HepG2 (cell line): ENCODE measurements around the gene ORC1. TPM values are rescaled to one million over a fixed set of nuclear protein-coding genes. Genes with fewer than 3 reads are reported as not detected.
A peak's percentile ranks its signal among the peaks of the same experiment; 100 is the strongest.

Experiments
- AFF4 ChIP-seq: sonication (generic); formaldehyde crosslinking; IDR thresholded peaks from 2 replicates; pipeline ENCODE4 v1.4.0; 2020; ENCODE audit warnings: missing genetic modification reagents
- AHR ChIP-seq: IDR thresholded peaks from 2 replicates; pipeline ENCODE4 v1.6.1; 2018; ENCODE audit warnings: missing genetic modification reagents, missing compliant biosample characterization
- E2F5 ChIP-seq: sonication (generic); formaldehyde crosslinking; conservative IDR thresholded peaks from 2 replicates; pipeline ENCODE4 v1.4.0; 2020; ENCODE audit warnings: missing genetic modification reagents
- HCFC1 ChIP-seq: fragments of 150-350 bp; IDR thresholded peaks from 2 replicates; pipeline ENCODE4 v1.6.1; 2014; ENCODE audit warnings: low read depth, low read length
- KLF16 ChIP-seq, 2 experiments: sonication (generic) in 1 of 2; formaldehyde crosslinking in 1 of 2; IDR thresholded peaks; 2 replicates each; pipeline versions ENCODE4 v1.6.1 to v1.8.0; 2016 to 2023; ENCODE audit warnings: missing genetic modification reagents in 2 of 2, missing compliant biosample characterization in 1 of 2
- NFYB ChIP-seq: sonication (generic); formaldehyde crosslinking; IDR thresholded peaks from 2 replicates; pipeline ENCODE4 v1.4.0; 2020; ENCODE audit warnings: missing genetic modification reagents
- NR0B2 ChIP-seq: sonication (generic); formaldehyde crosslinking; IDR thresholded peaks from 2 replicates; pipeline ENCODE4 v1.4.0; 2020; ENCODE audit warnings: mild to moderate bottlenecking, missing genetic modification reagents
- NR2F1 ChIP-seq, 2 experiments: fragments of 450-650 bp in 1 of 2; formaldehyde crosslinking in 1 of 2; IDR thresholded peaks; 2 replicates each; pipeline versions ENCODE4 v1.5.0 to v1.6.1; 2016 to 2020; ENCODE audit warnings: mild to moderate bottlenecking in 1 of 2, missing compliant biosample characterization in 1 of 2, missing genetic modification reagents in 1 of 2, moderate library complexity in 1 of 2
- NR2F6 ChIP-seq, 2 experiments: IDR thresholded peaks; 2 replicates each; pipeline ENCODE4 v1.6.1; 2016; ENCODE audit warnings: antibody characterized with exemption in 1 of 2, mild to moderate bottlenecking in 1 of 2
- RBAK ChIP-seq: sonication (generic); formaldehyde crosslinking; IDR thresholded peaks from 2 replicates; pipeline ENCODE4 v1.5.1; 2020; ENCODE audit warnings: mild to moderate bottlenecking, missing genetic modification reagents
- SMAD9 ChIP-seq: sonication (generic); formaldehyde crosslinking; IDR thresholded peaks from 2 replicates; pipeline ENCODE4 v1.5.1; 2020; ENCODE audit warnings: mild to moderate bottlenecking, missing genetic modification reagents
- THYN1 ChIP-seq: sonication (generic); formaldehyde crosslinking; IDR thresholded peaks from 2 replicates; pipeline ENCODE4 v1.8.1; 2023; ENCODE audit warnings: low read depth, mild to moderate bottlenecking, moderate library complexity, missing genetic modification reagents, borderline replicate concordance
- ZBTB37 ChIP-seq: sonication (generic); formaldehyde crosslinking; IDR thresholded peaks from 2 replicates; pipeline ENCODE4 v1.4.0; 2020; ENCODE audit warnings: mild to moderate bottlenecking, missing genetic modification reagents
- ZFP37 ChIP-seq: sonication (generic); formaldehyde crosslinking; IDR thresholded peaks from 2 replicates; pipeline ENCODE4 v1.4.0; 2020; ENCODE audit warnings: missing genetic modification reagents, borderline replicate concordance
- ZNF18 ChIP-seq: sonication (generic); formaldehyde crosslinking; IDR thresholded peaks from 2 replicates; pipeline ENCODE4 v1.8.0; 2022; ENCODE audit warnings: mild to moderate bottlenecking, missing genetic modification reagents; ENCODE audit not compliant: insufficient replicate concordance
- ZNF770 ChIP-seq: sonication (generic); formaldehyde crosslinking; IDR thresholded peaks from 2 replicates; pipeline ENCODE4 v1.5.0; 2020; ENCODE audit warnings: mild to moderate bottlenecking, missing genetic modification reagents
- polyA plus RNA-seq, 8 experiments: library from polyadenylated mRNA; depleted of rRNA in 3 of 8; stranded (reverse) in 7 of 8; unstranded in 1 of 8; fragments of >200 nt; fragmentation: Illumina TruSeq in 4 of 8; extraction: Trizol in 4 of 8; gene quantifications; 2 replicates each; pipeline versions ENCODE4 v1.2.1 to v1.2.3, GENCODE V29; 2011 to 2016; ENCODE audit warnings: low read depth in 4 of 8, missing spikeins in 1 of 8, mixed read lengths in 1 of 8; ENCODE audit not compliant: insufficient read depth in 1 of 8
- total RNA-seq, 5 experiments: library from RNA; depleted of rRNA; stranded (reverse); fragments of >200 nt; fragmentation: Illumina TruSeq; extraction: Trizol; gene quantifications; 2 replicates each; pipeline ENCODE4 v1.2.3, GENCODE V29; 2016; ENCODE audit warnings: low read depth in 1 of 5

Gene ORC1
- total and polyA plus RNA-seq, 2 of the 13 experiments (the other 11 are each of a cell fraction or from before 2014, with no cell fraction given) = 7.0 to 23.5 TPM

GRCh38 chr1:52404116-52404974 is at the start of gene ORC1, which contains the start of gene PRPF38A (continued):
- no peak for TF ChIP-seq ZBTB37 (CRISPR knock-in tag)
- peak; percentile 79 for TF ChIP-seq NR0B2 (CRISPR knock-in tag)
- TF ChIP-seq SMAD9 (CRISPR knock-in tag) = no peak
- TF ChIP-seq HCFC1 = peak; percentile 22; the same call in 1 of the 2 replicates
- TF ChIP-seq NFYB (CRISPR knock-in tag) = peak; percentile 79
- no peak for TF ChIP-seq AHR (CRISPR knock-in tag)
- no peak for TF ChIP-seq NR2F1 (CRISPR knock-in tag; IDR thresholded peaks at IDR 0.05)
- no peak for TF ChIP-seq AFF4 (CRISPR knock-in tag)
- TF ChIP-seq ZNF770 = 0 out of 2 replicates have a peak, but pooled peaks have one; percentile 7
- no peak for TF ChIP-seq NR2F6 (IDR thresholded peaks at IDR 0.05)
- TF ChIP-seq NR2F6 (CRISPR knock-in tag; IDR thresholded peaks at IDR 0.05) = peak; percentile 10; the same call in 1 of the 2 replicates
- no peak for TF ChIP-seq THYN1
- TF ChIP-seq ZNF18 (CRISPR knock-in tag) = no peak
- TF ChIP-seq ZFP37 (CRISPR knock-in tag) = 0 out of 2 replicates have a peak, but pooled peaks have one; percentile 52
- no peak for TF ChIP-seq RBAK (CRISPR knock-in tag)
- peak in 1 of 2 experiments; percentile 62; a peak in 1 of 4 replicates for TF ChIP-seq KLF16 (CRISPR knock-in tag; IDR thresholded peaks at IDR 0.05)
- TF ChIP-seq E2F5 (CRISPR knock-in tag) = 0 out of 2 replicates have a peak, but pooled peaks have one; percentile 70
